Inferior parietal cortex (tissue), 1 donor: ENCODE results near the gene OR2H2.

Experiments used
- DNase-seq: peaks from one replicate; pipeline ENCODE4 v3.0.0-alpha.2; 2016; ENCODE audit errors: extremely low spot score

The OR2H2 gene

DNA sequence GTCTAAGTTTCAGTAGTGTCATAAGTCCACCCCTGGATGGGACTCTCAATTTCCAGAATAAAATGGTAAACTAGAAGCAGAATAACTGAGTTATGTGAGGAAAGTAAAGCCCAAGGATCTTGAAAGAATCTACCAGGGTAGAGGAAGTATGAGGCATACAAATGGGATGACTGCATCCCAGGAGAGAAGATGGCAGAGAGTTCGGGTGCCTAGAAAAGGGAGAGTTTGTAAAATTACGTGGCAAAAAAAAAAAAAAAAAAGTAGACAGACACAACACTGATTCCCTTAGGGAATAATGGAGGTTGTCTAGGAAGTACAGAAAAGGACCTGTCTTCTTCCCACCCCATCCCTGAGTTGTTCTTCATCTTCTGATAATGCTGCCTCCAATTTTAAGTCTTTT, 44.6 kb downstream of the OR2H2 start:
- DNase-seq, result no peak

- no peak for DNase-seq
Observed at GRCh38 chr6:29630315-29630714, 45.4 kb downstream of the OR2H2 start.

GRCh38 chr6:29631209-29631810, 46.4 kb downstream of the OR2H2 start:
- no peak for DNase-seq

- no peak for DNase-seq
Observed at GRCh38 chr6:29631860-29632731, 47.2 kb downstream of the OR2H2 start.

DNA sequence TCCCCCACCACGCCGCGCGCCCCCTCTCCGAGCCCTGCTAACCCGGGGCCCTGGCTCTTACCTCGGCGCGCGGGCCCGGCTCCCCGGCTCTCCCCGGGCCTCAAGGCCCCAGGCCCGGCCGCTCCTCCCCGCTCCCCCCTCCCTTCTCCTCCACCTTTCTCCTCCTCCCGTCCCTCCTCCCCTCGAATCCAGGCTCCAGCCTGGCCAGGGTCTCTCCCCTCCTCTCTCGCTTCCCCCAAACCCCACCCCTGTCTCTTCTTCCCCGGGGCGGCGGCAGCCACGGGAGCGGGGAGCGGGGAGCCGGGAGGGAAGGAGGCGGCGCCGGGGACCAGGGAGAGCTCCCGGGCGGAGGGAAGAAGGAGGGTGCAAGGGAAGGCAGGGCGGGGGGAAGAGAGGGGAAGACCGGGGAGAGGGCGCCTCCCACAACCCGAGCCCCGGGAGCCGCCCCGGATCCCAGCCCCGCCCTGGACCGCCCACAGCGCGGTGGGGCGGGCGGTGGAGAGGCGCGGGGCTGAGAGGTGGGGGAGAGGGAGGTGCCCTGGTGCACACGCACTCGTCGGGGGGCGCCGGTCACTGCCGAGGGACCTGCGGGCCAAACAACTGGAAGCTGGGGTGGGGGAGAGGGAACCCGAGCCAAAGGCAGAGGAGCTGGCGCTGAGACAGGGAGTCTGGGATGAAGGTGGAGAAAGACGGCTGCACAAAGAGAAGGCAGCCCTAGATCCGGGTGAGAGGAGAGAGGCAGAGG, 48.0 kb downstream of the OR2H2 start, which contains the start of gene GABBR1:
GABBR1 (minus strand) TSS at position 395 of the 745 bp plus-strand sequence. CDS start 798 bp downstream, outside the sequence.
- DNase-seq, result no peak

DNA sequence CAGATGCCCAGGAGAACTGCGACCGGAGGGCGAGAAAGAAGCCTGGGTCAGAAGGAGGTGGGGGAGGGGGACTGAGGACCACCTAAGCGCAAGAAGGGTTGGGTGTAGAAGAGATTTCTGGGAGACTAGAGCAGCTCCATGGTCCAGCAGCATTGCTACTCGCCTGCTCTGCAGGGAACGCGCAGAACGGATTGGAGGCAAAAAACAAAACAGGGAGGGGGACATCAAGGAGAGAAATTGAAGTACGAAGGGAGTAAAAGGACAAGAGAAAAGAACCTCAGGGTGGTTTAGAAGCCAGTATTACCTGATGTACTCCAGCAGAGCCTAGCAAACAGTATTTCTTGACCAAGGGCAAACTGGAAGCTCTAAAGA, 48.6 kb downstream of the OR2H2 start:
- DNase-seq, result no peak

GRCh38 chr6:29637247-29637646, 52.3 kb downstream of the OR2H2 start:
- DNase-seq, result no peak
